ENCODE measurements around the gene FLNB. TPM values are rescaled to one million over a fixed set of nuclear protein-coding genes. Genes with fewer than 3 reads are reported as not detected.
A peak's percentile ranks its signal among the peaks of the same experiment; 100 is the strongest.

The FLNB gene
- total RNA-seq, 4 donors from 2014 or later, result 265 to 345 (median 277) TPM

GRCh38 chr3:58160399-58160798 lies 152.2 kb downstream of the FLNB start:
- Histone ChIP-seq H3K27me3 (no peaks in the 10 kb centered on the region), H3K4me3 (no peak overlapping the region), H3K4me1 (peaks cover 0 to 57% (median 25%) of the 10 kb centered on the region in 4 donors), H3K9me3 (no peaks in the 10 kb centered on the region), H3K27ac (peak overlapping the region in 2 of 4 donors; percentile 75 to 87), H3K36me3 (peaks cover 0 to 46% (median 3%) of the 10 kb centered on the region in 3 donors)
- no peak for DNase-seq (ENCODE audit: low spot score in 2 of 2)
- TF ChIP-seq EP300 (IDR thresholded peaks at IDR 0.05), result no peak
- no peak for TF ChIP-seq CTCF (IDR thresholded peaks at IDR 0.05)
- no peak for TF ChIP-seq POLR2A (IDR thresholded peaks at IDR 0.05)
- 93 to 97% methylated on average over 1 of the region's 1 CpG for WGBS, 2 donors

GRCh38 chr3:58161435-58162398 lies 153.5 kb downstream of the FLNB start:
- H3K4me3 ChIP-seq, result no peak overlapping the region
- peak overlapping the region in 3 of 4 donors; percentile 28 to 87 (median 84) for H3K27ac ChIP-seq
- TF ChIP-seq EP300 (IDR thresholded peaks at IDR 0.05), result peak in 1 of 2 donors; percentile 79
- TF ChIP-seq CTCF (IDR thresholded peaks at IDR 0.05), result no peak
- no peaks in the 10 kb centered on the region for H3K27me3 ChIP-seq
- DNase-seq (ENCODE audit: low spot score in 2 of 2), result peak; percentile 51 to 83
- H3K9me3 ChIP-seq, result no peaks in the 10 kb centered on the region
- peaks cover 0 to 32% (median 0%) of the 10 kb centered on the region in 3 donors for H3K36me3 ChIP-seq
- 72 to 77% methylated on average over 11 of the region's 11 CpGs for WGBS, 2 donors
- peaks cover 0 to 64% (median 31%) of the 10 kb centered on the region in 4 donors for H3K4me1 ChIP-seq

- Histone ChIP-seq H3K9me3 (no peaks in the 10 kb centered on the region), H3K27me3 (no peaks in the 10 kb centered on the region), H3K36me3 (peaks cover 0 to 31% (median 0%) of the 10 kb centered on the region in 3 donors), H3K27ac (peak overlapping the region in 2 of 4 donors; percentile 84 to 87), H3K4me3 (no peak overlapping the region), H3K4me1 (peaks cover 0 to 76% (median 37%) of the 10 kb centered on the region in 4 donors)
- no peak for DNase-seq (ENCODE audit: low spot score in 2 of 2)
- no peak for TF ChIP-seq POLR2A (IDR thresholded peaks at IDR 0.05)
- TF ChIP-seq EP300 (IDR thresholded peaks at IDR 0.05), result no peak
- TF ChIP-seq CTCF (IDR thresholded peaks at IDR 0.05), result no peak
- 83 to 89% methylated on average over 14 of the region's 14 CpGs for WGBS, 2 donors
Measured at GRCh38 chr3:58163234-58163633, 155.0 kb downstream of the FLNB start.

GRCh38 chr3:58164199-58164879 lies 156.1 kb downstream of the FLNB start:
- Histone ChIP-seq H3K27me3 (no peaks in the 10 kb centered on the region), H3K9me3 (no peaks in the 10 kb centered on the region), H3K27ac (peak overlapping the region; percentile 41 to 87 (median 66)), H3K36me3 (peaks cover 0 to 27% (median 0%) of the 10 kb centered on the region in 3 donors), H3K4me1 (peaks cover 0 to 72% (median 37%) of the 10 kb centered on the region in 4 donors), H3K4me3 (no peak overlapping the region)
- no peak for TF ChIP-seq CTCF (IDR thresholded peaks at IDR 0.05)
- TF ChIP-seq EP300 (IDR thresholded peaks at IDR 0.05), result peak in 1 of 2 donors; percentile 67
- no peak for TF ChIP-seq POLR2A (IDR thresholded peaks at IDR 0.05)
- no peak for DNase-seq (ENCODE audit: low spot score in 2 of 2)
- WGBS, 2 donors, result 34 to 50% methylated on average over 7 to 12 of the region's 12 CpGs
